HCT116 (cell line): ENCODE results near the gene ABCB7. TPM values are rescaled to one million over a fixed set of nuclear protein-coding genes. Genes with fewer than 3 reads are reported as not detected.

Experiments
- ATAC-seq: fragments of 200-7000 bp; cut with Tn5 transposase; 2 replicates; pipeline ENCODE4 v1.9.1; 2020; ENCODE audit warnings: mild to moderate bottlenecking, moderate library complexity
- BruUV-seq: library from RNA; stranded (reverse); fragments of 400-500 nt; replicated peaks from 2 replicates; lab custom pipeline; 2021; lab: Mats Ljungman, UMichigan
- CTCF ChIA-PET: fragments of 300-600 bp; sonication (Branson Sonifier 250); formaldehyde crosslinking; loops from one replicate; lab custom pipeline; 2021; ENCODE audit warnings: antibody characterized with exemption; lab: Charles Lee
- POLR2A ChIA-PET: fragments of 300-600, 350-600 bp; sonication (Branson Sonifier 250); formaldehyde crosslinking; loops from one replicate; lab custom pipeline; 2021; ENCODE audit warnings: antibody characterized with exemption; lab: Charles Lee
- RAD21 ChIA-PET, 2 experiments: fragments of 300-600 bp; sonication (Branson Sonifier 250); formaldehyde crosslinking; loops; one replicate each; lab custom pipeline; 2023; ENCODE audit warnings: low total read pairs in 2 of 2; ENCODE audit not compliant: uncharacterized antibody in 2 of 2, unreplicated experiment in 2 of 2, low non-redundant PET in 1 of 2; lab: Charles Lee
- DNase-seq: peaks from one replicate; pipeline ENCODE4 v3.0.0-alpha.2; 2010; ENCODE audit warnings: low read depth, low spot score
- H2AFZ ChIP-seq: fragments of 200-600 bp; shearing (Covaris generic), sonication (generic); 2 replicates; pipeline ENCODE4 v1.6.1; 2017; ENCODE audit warnings: low read depth, mixed run types, mixed read lengths, antibody characterized with exemption, low read length; ENCODE audit not compliant: poor library complexity, severe bottlenecking
- H3K27ac ChIP-seq: 2 replicates; pipeline ENCODE4 v1.5.1; 2012; ENCODE audit warnings: low read depth, low read length
- H3K27me3 ChIP-seq: fragments of 200-600 bp; sonication (generic); 2 replicates; pipeline ENCODE4 v1.6.1; 2016; ENCODE audit warnings: mixed run types, low read length, mixed read lengths; ENCODE audit not compliant: insufficient read depth
- H3K36me3 ChIP-seq, 2 experiments: fragments of 200-500 bp in 1 of 2; fragments of 200-600 bp in 1 of 2; sonication (Bioruptor generic) in 1 of 2; sonication (generic) in 1 of 2; 2 replicates each; pipeline versions ENCODE4 v1.5.1 to v1.6.1; 2014 to 2016; ENCODE audit warnings: low read length in 2 of 2, inconsistent platforms in 1 of 2, mixed read lengths in 1 of 2, mixed run types in 1 of 2; ENCODE audit not compliant: insufficient read depth in 2 of 2, control insufficient read depth in 1 of 2
- H3K4me1 ChIP-seq, 2 experiments: fragments of 200-600 bp in 1 of 2; sonication (generic) in 1 of 2; 2 replicates each; pipeline versions ENCODE4 v1.5.1 to v1.6.1; 2012 to 2017; ENCODE audit warnings: low read length in 2 of 2, inconsistent platforms in 1 of 2, mild to moderate bottlenecking in 1 of 2, mixed read lengths in 1 of 2, mixed run types in 1 of 2, moderate library complexity in 1 of 2; ENCODE audit not compliant: insufficient read depth in 2 of 2, control insufficient read depth in 1 of 2
- H3K4me2 ChIP-seq: fragments of 200-600 bp; sonication (generic); 2 replicates; pipeline ENCODE4 v1.6.1; 2017; ENCODE audit warnings: mixed run types, low read length, mixed read lengths
- H3K4me3 ChIP-seq, 2 experiments: fragments of 200-600 bp in 1 of 2; sonication (generic) in 1 of 2; replicated peaks in 1 of 2; 2 replicates each; pipeline ENCODE4 v1.5.1; 2011 to 2016; ENCODE audit warnings: low read length in 2 of 2, control low read depth in 1 of 2, low read depth in 1 of 2, mild to moderate bottlenecking in 1 of 2, mixed read lengths in 1 of 2, mixed run types in 1 of 2
- H3K79me2 ChIP-seq: fragments of 200-600 bp; sonication (generic); 2 replicates; pipeline ENCODE4 v1.6.1; 2017; ENCODE audit warnings: mild to moderate bottlenecking, mixed run types, low read length, moderate library complexity, mixed read lengths; ENCODE audit not compliant: insufficient read depth
- H3K9ac ChIP-seq: fragments of 200-600 bp; sonication (generic); 2 replicates; pipeline ENCODE4 v1.6.1; 2016; ENCODE audit warnings: low read length, mixed read lengths
- H3K9me2 ChIP-seq: fragments of 200-600 bp; sonication (generic), shearing (Covaris generic); 2 replicates; pipeline ENCODE4 v1.6.1; 2017; ENCODE audit warnings: mixed run types, mild to moderate bottlenecking, moderate library complexity; ENCODE audit not compliant: insufficient read depth
- H3K9me3 ChIP-seq, 2 experiments: fragments of 200-500 bp in 1 of 2; fragments of 200-600 bp in 1 of 2; sonication (Bioruptor generic) in 1 of 2; sonication (generic) in 1 of 2; 2 replicates each; pipeline ENCODE4 v1.6.1; 2014 to 2017; ENCODE audit warnings: low read length in 2 of 2, mixed read lengths in 2 of 2, inconsistent platforms in 1 of 2, low read depth in 1 of 2, mild to moderate bottlenecking in 1 of 2, mixed run types in 1 of 2, moderate library complexity in 1 of 2; ENCODE audit not compliant: control insufficient read depth in 1 of 2, insufficient read depth in 1 of 2
- H4K20me1 ChIP-seq: fragments of 200-600 bp; sonication (generic), shearing (Covaris generic); 2 replicates; pipeline ENCODE4 v1.6.1; 2017; ENCODE audit warnings: mixed run types, mild to moderate bottlenecking, moderate library complexity; ENCODE audit not compliant: insufficient read depth
- CEBPB ChIP-seq: IDR thresholded peaks from 2 replicates; pipeline ENCODE4 v1.6.1; 2012; ENCODE audit warnings: low read depth
- EGR1 ChIP-seq: IDR thresholded peaks from 2 replicates; pipeline ENCODE4 v1.6.1; 2012; ENCODE audit warnings: low read depth
- ELF1 ChIP-seq: IDR thresholded peaks from 2 replicates; pipeline ENCODE4 v1.6.1; 2012; ENCODE audit warnings: low read depth, borderline replicate concordance
- EZH2 ChIP-seq: fragments of 200-600 bp; sonication (generic); IDR thresholded peaks from 2 replicates; pipeline ENCODE4 v1.6.1; 2017; ENCODE audit warnings: antibody characterized with exemption, mixed run types
- FOSL1 ChIP-seq: IDR thresholded peaks from 2 replicates; pipeline ENCODE4 v1.6.1; 2012; ENCODE audit warnings: low read depth
- SRF ChIP-seq: IDR thresholded peaks from 2 replicates; pipeline ENCODE4 v1.6.1; 2012; ENCODE audit warnings: low read depth
- intact Hi-C: fragments of 100-400 bp; cut with micrococcal nuclease; formaldehyde crosslinking; loops from 2 replicates; pipeline ENCODE4 v1.10.0; 2022
- total RNA-seq: library from RNA; stranded (reverse); gene quantifications from one replicate; pipeline ENCODE4 v1.2.1, GENCODE V29; 2021; ENCODE audit not compliant: unreplicated experiment
- TF ChIP-seq, protein P1 (sequence below): IDR thresholded peaks from 2 replicates; pipeline ENCODE4 v1.6.1; 2011; ENCODE audit warnings: mild to moderate bottlenecking, low read length, moderate library complexity; ENCODE audit not compliant: insufficient replicate concordance; ENCODE audit errors: extremely low read depth

ABCB7 gene
- total RNA-seq, 1 experiment from 2014 or later, result 24.6 TPM

DNA sequence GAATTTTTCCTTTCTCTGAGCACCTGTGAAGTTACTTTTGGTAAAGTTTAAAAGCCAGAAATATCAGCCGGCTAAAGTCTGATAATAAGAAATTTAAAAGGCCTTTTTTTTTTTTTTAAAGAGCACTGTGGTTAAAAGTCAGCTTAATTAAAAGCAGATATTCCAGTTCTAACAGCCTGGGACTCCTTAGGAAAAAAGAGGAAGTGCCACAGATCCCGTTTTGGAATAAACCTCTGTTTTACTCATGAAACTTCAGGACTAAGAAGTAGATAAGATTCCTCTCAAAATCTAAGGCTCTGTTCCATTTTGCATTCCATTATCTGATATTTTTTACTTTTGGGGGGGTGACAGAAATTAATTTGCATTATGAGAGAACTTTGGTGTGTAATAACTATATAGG lies 37.8 kb downstream of the ABCB7 start:
- Histone ChIP-seq H3K9me2 (no peaks in the 10 kb centered on the region), H3K9me3 (no peaks in the 10 kb centered on the region), H3K79me2 (no peaks in the 10 kb centered on the region), H2AFZ (no peak overlapping the region), H3K36me3 (no peaks in the 10 kb centered on the region), H3K9ac (no peak overlapping the region), H3K4me3 (no peak overlapping the region), H3K27ac (no peak overlapping the region), H3K27me3 (no peaks in the 10 kb centered on the region), H4K20me1 (no peaks in the 10 kb centered on the region), H3K4me1 (no peaks in the 10 kb centered on the region), H3K4me2 (no peak overlapping the region)
- ChIA-PET POLR2A (no interaction called here), RAD21 (no interaction called here), CTCF (no interaction called here)
- intact Hi-C loops, result no loop called here
- ATAC-seq, result no peak
- DNase-seq, result no peak
- no peak for TF ChIP-seq EGR1
- no peak for TF ChIP-seq EZH2
- TF ChIP-seq FOSL1, result no peak
- BruUV-seq, result no TSS peak

DNA sequence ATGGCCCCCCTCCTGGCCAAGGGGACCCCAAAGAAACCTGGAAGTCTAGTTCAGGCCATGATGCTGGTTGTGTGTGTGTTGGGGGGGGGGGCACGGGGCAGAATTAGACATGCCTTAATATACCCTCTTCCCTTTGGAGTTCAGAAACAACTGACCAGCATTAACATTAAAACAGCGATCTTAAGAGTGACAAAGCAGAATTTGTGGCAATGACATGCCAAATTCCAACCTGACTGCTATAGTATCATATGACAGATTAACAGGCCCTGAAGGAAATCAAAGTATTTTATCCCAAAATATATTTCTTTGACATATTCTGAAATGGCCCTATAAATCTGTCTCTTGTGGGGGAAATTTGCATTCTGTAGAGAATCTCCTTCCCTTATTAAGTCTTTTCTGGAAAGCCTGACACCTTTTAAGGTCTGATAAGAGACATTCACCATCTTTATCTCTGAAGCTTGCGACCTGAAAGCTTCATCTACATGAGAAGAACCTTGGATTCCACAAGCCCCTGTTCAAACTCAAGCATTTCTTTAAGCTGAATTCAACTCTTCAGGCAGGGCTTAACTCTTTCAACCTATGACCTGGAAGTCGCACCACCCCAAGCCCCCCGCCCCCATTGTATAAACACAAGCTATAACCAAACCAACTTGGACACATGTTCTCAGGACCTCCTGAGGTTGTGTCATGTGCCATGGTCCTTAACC lies 40.2 kb downstream of the ABCB7 start:
- no peak for TF ChIP-seq ELF1
- TF ChIP-seq SRF, result no peak
- no peak for TF ChIP-seq CEBPB
- TF ChIP-seq, protein P1, sequence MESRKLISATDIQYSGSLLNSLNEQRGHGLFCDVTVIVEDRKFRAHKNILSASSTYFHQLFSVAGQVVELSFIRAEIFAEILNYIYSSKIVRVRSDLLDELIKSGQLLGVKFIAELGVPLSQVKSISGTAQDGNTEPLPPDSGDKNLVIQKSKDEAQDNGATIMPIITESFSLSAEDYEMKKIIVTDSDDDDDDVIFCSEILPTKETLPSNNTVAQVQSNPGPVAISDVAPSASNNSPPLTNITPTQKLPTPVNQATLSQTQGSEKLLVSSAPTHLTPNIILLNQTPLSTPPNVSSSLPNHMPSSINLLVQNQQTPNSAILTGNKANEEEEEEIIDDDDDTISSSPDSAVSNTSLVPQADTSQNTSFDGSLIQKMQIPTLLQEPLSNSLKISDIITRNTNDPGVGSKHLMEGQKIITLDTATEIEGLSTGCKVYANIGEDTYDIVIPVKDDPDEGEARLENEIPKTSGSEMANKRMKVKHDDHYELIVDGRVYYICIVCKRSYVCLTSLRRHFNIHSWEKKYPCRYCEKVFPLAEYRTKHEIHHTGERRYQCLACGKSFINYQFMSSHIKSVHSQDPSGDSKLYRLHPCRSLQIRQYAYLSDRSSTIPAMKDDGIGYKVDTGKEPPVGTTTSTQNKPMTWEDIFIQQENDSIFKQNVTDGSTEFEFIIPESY, result no peak
- intact Hi-C loops, result no loop called here
- Histone ChIP-seq H3K79me2 (no peaks in the 10 kb centered on the region), H3K36me3 (no peaks in the 10 kb centered on the region), H3K4me2 (no peak overlapping the region), H3K27ac (no peak overlapping the region), H3K27me3 (no peaks in the 10 kb centered on the region), H3K4me1 (no peaks in the 10 kb centered on the region), H3K9me2 (no peaks in the 10 kb centered on the region), H3K4me3 (no peak overlapping the region), H2AFZ (no peak overlapping the region), H3K9me3 (no peaks in the 10 kb centered on the region), H3K9ac (no peak overlapping the region), H4K20me1 (no peaks in the 10 kb centered on the region)
- ATAC-seq, result no peak
- ChIA-PET RAD21 (no interaction called here), POLR2A (no interaction called here), CTCF (no interaction called here)
- no TSS peak for BruUV-seq
- no peak for DNase-seq
